ENCODE data around the gene ENG. TPM values are rescaled to one million over a fixed set of nuclear protein-coding genes. Genes with fewer than 3 reads are reported as not detected.

ENG gene
- total and polyA plus RNA-seq, 2 of the 8 experiments (the other 6 are each of a cell fraction or from before 2014, with no cell fraction given), result 1.8 to 4.4 TPM

DNA sequence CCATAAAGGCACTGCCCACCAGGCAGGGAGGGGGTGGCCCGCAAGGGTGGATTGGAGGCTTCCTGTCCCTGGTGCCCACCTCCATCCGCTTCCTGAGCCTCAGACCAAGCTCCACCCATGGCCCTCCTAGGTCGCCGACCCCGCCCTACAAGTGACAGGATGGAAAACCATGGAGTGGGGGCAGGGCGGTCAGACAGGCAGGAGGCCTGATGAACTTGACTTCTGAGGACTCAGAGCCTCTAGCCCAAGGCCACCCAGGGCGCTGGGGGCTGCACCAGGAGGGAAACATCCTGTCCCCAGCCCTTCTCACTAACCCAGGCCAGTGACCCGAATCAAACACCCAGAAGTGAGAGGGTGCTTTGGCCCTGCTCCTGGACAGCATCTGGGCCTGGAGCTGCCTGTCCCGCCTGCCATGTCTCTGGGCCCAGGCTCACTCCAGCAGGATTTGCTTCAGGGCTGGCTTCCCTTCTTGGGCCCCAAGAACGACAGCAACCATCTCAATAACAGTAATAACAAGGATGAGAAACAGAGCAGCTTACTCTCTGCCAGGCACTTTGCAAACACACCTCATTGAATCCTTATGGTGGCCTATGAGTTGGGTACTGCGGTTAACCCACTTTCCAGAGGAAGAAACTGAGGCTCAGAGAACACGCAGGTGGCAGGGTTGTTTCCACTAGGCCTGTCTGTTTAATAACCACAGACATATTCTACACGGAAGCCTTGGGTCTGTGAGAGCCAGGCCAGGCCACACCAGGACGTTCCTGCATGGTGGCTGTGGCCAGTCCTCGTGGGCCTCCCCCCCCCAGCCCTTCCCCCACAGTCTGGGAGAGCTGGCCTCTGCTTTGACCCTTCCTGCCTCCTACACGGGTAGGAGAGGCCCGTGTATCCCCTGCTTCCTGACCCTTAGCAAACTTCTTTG lies 49.4 kb upstream of the ENG start:
- Histone ChIP-seq H2BK120ac (replicated peaks; ENCODE audit: low read depth, low read length) (no peak overlapping the region), H3K4me3 (ENCODE audit: extremely low read depth in 1 of 4, insufficient read depth in 2 of 4, low read depth in 3 of 4, low read length in 4 of 4) (no peak overlapping the region; a peak in 1 of 8 replicates), H3K23me2 (ENCODE audit: low read depth, low read length) (peaks cover under 1% of the 10 kb centered on the region; the same call in 1 of the 2 replicates), H3K79me1 (ENCODE audit: low read depth, low read length) (peaks cover 2% of the 10 kb centered on the region; the same call in 1 of the 2 replicates), H4K8ac (ENCODE audit: extremely low read depth, insufficient read depth, low read length) (no peak overlapping the region), H3K36me3 (ENCODE audit: control insufficient read depth in 2 of 4, insufficient read depth in 4 of 4, low read length in 3 of 4) (no peaks in the 10 kb centered on the region), H3K79me2 (ENCODE audit: control insufficient read depth in 1 of 2, insufficient read depth in 2 of 2, low read length in 2 of 2) (no peaks in the 10 kb centered on the region), H3K9me3 (ENCODE audit: insufficient read depth in 2 of 2, low read depth in 1 of 2, low read length in 1 of 2) (no peaks in the 10 kb centered on the region), H3K4ac (replicated peaks; ENCODE audit: insufficient read length, low read depth, low read length) (no peak overlapping the region), H3K23ac (ENCODE audit: insufficient read length) (no peak overlapping the region), H3K27ac (ENCODE audit: low read depth, low read length) (no peak overlapping the region; the same call in 1 of the 2 replicates), H2BK15ac (ENCODE audit: low read length) (no peak overlapping the region), H3K14ac (ENCODE audit: insufficient read length) (no peak overlapping the region), H4K20me1 (replicated peaks in 1 of 2; ENCODE audit: control insufficient read depth in 1 of 2, insufficient read depth in 2 of 2, low read length in 2 of 2) (peaks cover 0 to 1% of the 10 kb centered on the region in 2 experiments), H4K5ac (ENCODE audit: insufficient read length, low read depth, low read length) (no peak overlapping the region), H3K18ac (ENCODE audit: extremely low read depth, low read length) (peak overlapping the region; percentile 44; the same call in 1 of the 2 replicates), H2BK5ac (ENCODE audit: low read depth, low read length) (peak overlapping the region; percentile 79; the same call in 1 of the 2 replicates), H2BK12ac (ENCODE audit: low read depth, low read length) (no peak overlapping the region), H4K91ac (replicated peaks; ENCODE audit: insufficient read length, low read length) (peak overlapping the region; percentile 38), H3K56ac (replicated peaks; ENCODE audit: insufficient read length, low read depth, low read length) (no peak overlapping the region), H3K4me2 (ENCODE audit: insufficient read depth in 1 of 2, low read depth in 2 of 2, low read length in 2 of 2) (peak overlapping the region; percentile 3 to 18; a peak in 2 of 4 replicates), H3K9ac (replicated peaks in 1 of 4; ENCODE audit: extremely low read depth in 1 of 4, low read depth in 3 of 4, low read length in 3 of 4) (no peak overlapping the region), H2AFZ (ENCODE audit: low read length) (no peak overlapping the region), H3K4me1 (replicated peaks in 1 of 4; ENCODE audit: control insufficient read depth in 3 of 4, insufficient read depth in 4 of 4, low read length in 3 of 4) (peaks cover 3 to 25% (median 10%) of the 10 kb centered on the region in 4 experiments), H3K27me3 (replicated peaks in 1 of 4; ENCODE audit: control insufficient read depth in 3 of 4, extremely low read depth in 1 of 4, insufficient read depth in 3 of 4, low read length in 3 of 4) (no peaks in the 10 kb centered on the region), H2AK5ac (ENCODE audit: low read depth, low read length) (peak overlapping the region; percentile 5; the same call in 1 of the 2 replicates), H2BK20ac (ENCODE audit: low read length) (peak overlapping the region; percentile 86; the same call in 1 of the 2 replicates)
- POLR2A ChIA-PET (ENCODE audit: partially characterized antibody), result interaction anchor here (0.7 to 1.9 kb wide), 6 partner anchors 9 to 25 kb away, joined by 3 to 16 read pairs (median 3); partner anchors contain the start of gene ST6GALNAC4
- DNase-seq (ENCODE audit: low read depth in 1 of 2, low spot score in 2 of 2) (peak in 1 of 2 experiments; percentile 80), FAIRE-seq (no peak)
- 61% methylated on average over 17 of the region's 17 CpGs; no CpG with 5 or more reads in 1 of the 2 experiments for WGBS, 2 experiments (ENCODE audit: extremely low coverage in 1 of 2, insufficient coverage in 1 of 2, insufficient read length in 1 of 2, insufficient replicate concordance in 2 of 2, low coverage in 1 of 2, low lambda C conversion rate in 2 of 2, missing lambda C conversion rate in 1 of 2)
- CTCF ChIA-PET (ENCODE audit: partially characterized antibody), result interaction anchor here (0.6 to 1.9 kb wide), 7 partner anchors 9 to 161 kb away, joined by 3 to 13 read pairs (median 4); no protein-coding TSS in a partner anchor
- TF ChIP-seq CTBP2 (IDR thresholded peaks at IDR 0.05; ENCODE audit: borderline replicate concordance, insufficient read depth, insufficient read length, low read length) (no peak), ASH2L (IDR thresholded peaks at IDR 0.05; ENCODE audit: low read length) (no peak), TCF12 (IDR thresholded peaks at IDR 0.05; ENCODE audit: low read depth, low read length) (0 out of 2 replicates have a peak, but pooled peaks have one; percentile 30), GABPA (IDR thresholded peaks at IDR 0.05; ENCODE audit: borderline replicate concordance, insufficient read depth, low read length) (no peak), SIRT6 (IDR thresholded peaks at IDR 0.05; ENCODE audit: low read length) (no peak), POU5F1 (IDR thresholded peaks at IDR 0.05; ENCODE audit: low read depth, low read length) (no peak)
- TF ChIP-seq, protein P1, sequence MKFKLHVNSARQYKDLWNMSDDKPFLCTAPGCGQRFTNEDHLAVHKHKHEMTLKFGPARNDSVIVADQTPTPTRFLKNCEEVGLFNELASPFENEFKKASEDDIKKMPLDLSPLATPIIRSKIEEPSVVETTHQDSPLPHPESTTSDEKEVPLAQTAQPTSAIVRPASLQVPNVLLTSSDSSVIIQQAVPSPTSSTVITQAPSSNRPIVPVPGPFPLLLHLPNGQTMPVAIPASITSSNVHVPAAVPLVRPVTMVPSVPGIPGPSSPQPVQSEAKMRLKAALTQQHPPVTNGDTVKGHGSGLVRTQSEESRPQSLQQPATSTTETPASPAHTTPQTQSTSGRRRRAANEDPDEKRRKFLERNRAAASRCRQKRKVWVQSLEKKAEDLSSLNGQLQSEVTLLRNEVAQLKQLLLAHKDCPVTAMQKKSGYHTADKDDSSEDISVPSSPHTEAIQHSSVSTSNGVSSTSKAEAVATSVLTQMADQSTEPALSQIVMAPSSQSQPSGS (IDR thresholded peaks at IDR 0.05; ENCODE audit: low read length), result no peak
- TF ChIP-seq, protein P2, sequence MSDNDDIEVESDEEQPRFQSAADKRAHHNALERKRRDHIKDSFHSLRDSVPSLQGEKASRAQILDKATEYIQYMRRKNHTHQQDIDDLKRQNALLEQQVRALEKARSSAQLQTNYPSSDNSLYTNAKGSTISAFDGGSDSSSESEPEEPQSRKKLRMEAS (IDR thresholded peaks at IDR 0.05), result 0 out of 2 replicates have a peak, but pooled peaks have one; percentile 15
